GM18870 (cell line): ENCODE data around the gene DLD.

Experiments used
- ATAC-seq: cut with Tn5 transposase; IDR thresholded peaks from one replicate; pipeline ENCODE4 v1.9.1; 2021; ENCODE audit warnings: moderate library complexity; ENCODE audit not compliant: unreplicated experiment

The DLD gene

DNA sequence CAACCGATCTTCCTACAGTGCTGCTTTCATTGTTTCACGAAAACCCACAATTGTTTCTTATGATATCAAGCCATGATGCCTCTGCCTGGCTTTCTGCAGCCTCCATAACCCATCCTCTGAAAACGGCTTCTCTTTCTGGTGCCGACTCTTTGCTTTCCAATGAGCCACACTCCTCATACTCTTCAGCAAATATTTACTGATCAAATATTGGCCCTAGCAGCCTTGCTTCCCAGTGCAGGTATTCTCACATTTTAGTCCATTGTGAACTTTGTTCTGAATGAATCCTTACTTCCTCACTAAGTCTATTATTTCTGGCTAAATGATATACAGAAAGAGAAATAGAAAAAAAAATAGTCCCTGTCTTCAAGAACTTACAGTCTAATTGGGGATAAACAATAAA is 76.4 kb downstream of the DLD start:
- no peak for ATAC-seq

DNA sequence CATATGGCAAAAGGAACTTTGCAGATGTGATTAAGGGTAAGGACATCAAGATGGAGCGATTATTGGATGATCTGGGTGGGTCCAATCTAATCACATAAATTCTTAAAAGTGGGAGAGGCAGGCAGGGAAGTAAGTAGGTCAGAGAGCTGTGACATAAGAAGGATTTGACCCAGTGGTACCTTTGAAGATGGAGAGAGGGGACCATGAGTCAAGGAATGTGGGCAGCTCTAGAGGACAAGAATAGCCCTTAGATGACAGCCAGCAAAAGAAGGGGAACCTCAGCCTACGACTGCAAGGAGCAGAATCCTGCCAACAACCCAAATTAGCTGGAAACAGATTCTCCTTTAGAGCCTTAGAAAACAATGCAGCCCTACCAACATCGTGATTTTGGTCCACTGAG is 77.5 kb downstream of the DLD start:
- ATAC-seq = no peak

DNA sequence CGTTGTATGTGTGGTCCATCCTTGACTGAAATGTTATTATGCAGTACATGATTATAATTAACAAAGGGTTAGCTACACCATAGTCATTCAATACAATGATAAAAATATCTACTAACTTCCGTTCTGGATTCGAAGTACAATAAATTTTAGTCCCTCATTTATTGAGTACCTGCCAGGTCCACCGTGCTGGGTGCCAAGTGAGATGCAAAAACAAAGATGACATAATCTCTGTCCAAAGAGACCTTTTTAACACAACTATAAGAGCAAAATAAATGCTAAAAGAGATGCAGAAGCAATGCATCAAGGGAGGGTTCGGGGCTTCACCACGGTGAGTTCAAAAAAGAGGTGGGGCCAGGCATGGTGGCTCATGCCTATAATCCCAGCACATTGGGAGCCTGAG is 78.9 kb downstream of the DLD start:
- no peak for ATAC-seq
